Osteoblast (primary cell): ENCODE data around the gene GTF2IRD1. TPM values are rescaled to one million over a fixed set of nuclear protein-coding genes. Genes with fewer than 3 reads are reported as not detected.

Source experiments
- DNase-seq: peaks from one replicate; pipeline ENCODE4 v3.0.0; 2011; ENCODE audit warnings: low spot score, mixed read lengths; ENCODE audit not compliant: insufficient read length; ENCODE audit errors: missing footprints
- H2AFZ ChIP-seq: 2 replicates; pipeline ENCODE4 v1.6.0; 2011; ENCODE audit warnings: mild to moderate bottlenecking, low read length
- H3K27ac ChIP-seq: 2 replicates; pipeline ENCODE4 v1.5.1; 2011; ENCODE audit warnings: mild to moderate bottlenecking, low read depth, low read length, moderate library complexity
- H3K27me3 ChIP-seq: 2 replicates; pipeline ENCODE4 v1.6.0; 2012; ENCODE audit warnings: mild to moderate bottlenecking, control low read depth, inconsistent platforms, low read length, moderate library complexity; ENCODE audit not compliant: insufficient read depth
- H3K36me3 ChIP-seq: 2 replicates; pipeline ENCODE4 v1.5.1; 2011; ENCODE audit warnings: mild to moderate bottlenecking, low read length, control low read depth, moderate library complexity; ENCODE audit not compliant: insufficient read depth
- H3K4me1 ChIP-seq: 2 replicates; pipeline ENCODE4 v1.5.1; 2011; ENCODE audit warnings: mild to moderate bottlenecking, low read length, control low read depth, moderate library complexity; ENCODE audit not compliant: insufficient read depth
- H3K4me2 ChIP-seq: 2 replicates; pipeline ENCODE4 v1.6.0; 2011; ENCODE audit warnings: mild to moderate bottlenecking, low read length; ENCODE audit not compliant: insufficient read depth
- H3K4me3 ChIP-seq: fragments of 200-600 bp; sonication (generic); 3 replicates; pipeline ENCODE4 v1.5.1; 2012; ENCODE audit warnings: mild to moderate bottlenecking, low read length, inconsistent platforms; ENCODE audit not compliant: insufficient read depth
- H3K79me2 ChIP-seq: 2 replicates; pipeline ENCODE4 v1.6.0; 2012; ENCODE audit warnings: mild to moderate bottlenecking, low read length, control low read depth, inconsistent platforms; ENCODE audit not compliant: insufficient read depth
- H3K9me3 ChIP-seq: 2 replicates; pipeline ENCODE4 v1.5.1; 2011; ENCODE audit warnings: low read depth, low read length, control low read depth
- H4K20me1 ChIP-seq: 2 replicates; pipeline ENCODE4 v1.6.0; 2012; ENCODE audit warnings: mild to moderate bottlenecking, low read length, control low read depth; ENCODE audit not compliant: insufficient read depth
- total RNA-seq: library from RNA; depleted of rRNA; stranded (reverse); fragments of >200 nt; gene quantifications from 2 replicates; pipeline ENCODE4 v1.2.3, GENCODE V29; 2012
- TF ChIP-seq, protein P1 (sequence below): IDR thresholded peaks from 2 replicates; pipeline ENCODE4 v1.5.1; 2011; ENCODE audit warnings: mild to moderate bottlenecking, low read depth, low read length, moderate library complexity; ENCODE audit errors: extremely low read depth

GTF2IRD1 gene
- total RNA-seq, 1 donor, result 15.9 TPM

DNA sequence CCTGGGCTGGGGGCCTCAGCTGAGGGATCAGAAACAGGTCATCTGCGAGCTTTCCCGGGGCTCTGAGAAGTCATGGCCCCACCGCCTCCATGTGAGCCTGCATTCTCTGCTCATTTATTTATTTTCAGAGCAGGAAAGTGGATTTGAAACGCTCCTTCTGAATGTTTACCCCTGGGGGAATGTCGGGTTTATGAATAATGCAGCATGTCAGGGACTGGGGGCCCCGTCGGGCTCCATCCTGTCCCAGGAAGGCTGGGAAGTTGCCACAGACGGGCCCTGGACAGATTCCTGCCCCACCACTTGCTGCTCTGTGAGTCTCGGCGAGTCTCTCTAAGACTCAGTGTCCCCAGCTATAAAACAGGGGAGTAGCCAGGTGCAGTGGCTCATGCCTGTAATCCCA is 11.9 kb upstream of the GTF2IRD1 start:
- Histone ChIP-seq H2AFZ (no peak overlapping the region), H3K4me2 (no peak overlapping the region), H3K79me2 (no peaks in the 10 kb centered on the region), H3K27ac (no peak overlapping the region), H3K9me3 (no peaks in the 10 kb centered on the region), H4K20me1 (no peaks in the 10 kb centered on the region), H3K4me3 (no peak overlapping the region), H3K27me3 (no peaks in the 10 kb centered on the region), H3K4me1 (no peaks in the 10 kb centered on the region), H3K36me3 (no peaks in the 10 kb centered on the region)
- peak; percentile 37 for DNase-seq
- TF ChIP-seq, protein P1, sequence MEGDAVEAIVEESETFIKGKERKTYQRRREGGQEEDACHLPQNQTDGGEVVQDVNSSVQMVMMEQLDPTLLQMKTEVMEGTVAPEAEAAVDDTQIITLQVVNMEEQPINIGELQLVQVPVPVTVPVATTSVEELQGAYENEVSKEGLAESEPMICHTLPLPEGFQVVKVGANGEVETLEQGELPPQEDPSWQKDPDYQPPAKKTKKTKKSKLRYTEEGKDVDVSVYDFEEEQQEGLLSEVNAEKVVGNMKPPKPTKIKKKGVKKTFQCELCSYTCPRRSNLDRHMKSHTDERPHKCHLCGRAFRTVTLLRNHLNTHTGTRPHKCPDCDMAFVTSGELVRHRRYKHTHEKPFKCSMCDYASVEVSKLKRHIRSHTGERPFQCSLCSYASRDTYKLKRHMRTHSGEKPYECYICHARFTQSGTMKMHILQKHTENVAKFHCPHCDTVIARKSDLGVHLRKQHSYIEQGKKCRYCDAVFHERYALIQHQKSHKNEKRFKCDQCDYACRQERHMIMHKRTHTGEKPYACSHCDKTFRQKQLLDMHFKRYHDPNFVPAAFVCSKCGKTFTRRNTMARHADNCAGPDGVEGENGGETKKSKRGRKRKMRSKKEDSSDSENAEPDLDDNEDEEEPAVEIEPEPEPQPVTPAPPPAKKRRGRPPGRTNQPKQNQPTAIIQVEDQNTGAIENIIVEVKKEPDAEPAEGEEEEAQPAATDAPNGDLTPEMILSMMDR, result no peak

DNA sequence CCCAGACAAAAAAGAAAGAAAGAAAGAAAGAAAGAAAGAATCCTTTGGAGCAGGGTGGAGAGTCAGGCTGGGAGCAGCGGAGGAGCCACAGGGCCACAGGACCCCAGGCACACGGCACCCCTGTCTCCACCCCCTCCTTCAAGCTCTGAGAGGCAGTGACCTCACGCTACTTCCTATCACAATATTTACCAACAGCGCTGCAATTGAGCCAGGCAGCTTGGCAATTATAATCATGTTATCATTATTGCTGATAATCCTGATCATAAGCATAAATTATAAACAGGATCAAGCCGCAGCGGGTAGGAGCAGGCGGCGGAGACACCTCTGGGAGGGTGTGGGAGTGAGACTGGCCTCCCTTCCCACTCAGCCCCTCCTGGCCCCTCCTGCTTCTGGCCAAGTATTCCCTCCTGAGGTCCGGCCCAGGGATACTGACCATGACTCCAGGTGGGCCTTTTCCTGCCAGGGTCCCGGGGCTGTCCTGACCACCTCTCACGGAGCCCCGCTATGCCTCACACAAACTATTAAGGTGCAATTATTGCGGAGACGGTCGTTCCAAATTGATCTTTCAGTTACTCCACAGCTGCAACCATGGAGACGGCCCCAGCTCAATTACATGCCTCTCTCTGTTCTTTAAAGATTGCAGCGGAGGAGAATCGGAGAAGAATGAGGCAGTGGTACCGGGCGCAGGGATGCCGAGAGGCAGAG is 10.0 kb upstream of the GTF2IRD1 start:
- Histone ChIP-seq H3K4me1 (no peaks in the 10 kb centered on the region), H3K36me3 (no peaks in the 10 kb centered on the region), H3K4me2 (no peak overlapping the region), H3K27ac (no peak overlapping the region), H3K4me3 (no peak overlapping the region), H4K20me1 (no peaks in the 10 kb centered on the region), H3K79me2 (no peaks in the 10 kb centered on the region), H3K27me3 (no peaks in the 10 kb centered on the region), H3K9me3 (no peaks in the 10 kb centered on the region), H2AFZ (no peak overlapping the region)
- DNase-seq, result peak; percentile 11
- TF ChIP-seq, protein P1, result no peak

DNA sequence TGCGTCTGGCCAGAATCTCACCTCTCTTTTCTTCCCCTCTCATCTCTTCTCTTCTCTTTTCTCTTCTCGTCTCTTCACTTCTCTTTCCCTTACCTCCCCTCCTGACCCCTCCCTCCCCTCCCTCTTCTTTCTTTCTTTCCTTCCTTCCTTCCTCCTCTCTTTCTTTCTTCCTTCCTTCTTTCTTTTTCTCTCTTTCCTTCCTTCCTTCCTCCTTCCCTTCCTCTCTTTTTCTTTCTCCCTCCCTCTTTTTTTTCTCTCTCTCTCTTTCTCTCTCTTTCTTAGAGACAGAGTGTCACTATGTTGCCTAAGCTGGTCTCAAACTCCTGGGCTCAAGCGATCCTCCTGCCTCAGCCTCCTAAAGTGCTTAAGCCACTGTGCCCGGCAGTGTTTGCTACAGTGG is 4.6 kb upstream of the GTF2IRD1 start:
- Histone ChIP-seq H2AFZ (no peak overlapping the region), H3K4me2 (no peak overlapping the region), H4K20me1 (no peaks in the 10 kb centered on the region), H3K4me1 (peaks cover 17% of the 10 kb centered on the region), H3K27me3 (no peaks in the 10 kb centered on the region), H3K27ac (no peak overlapping the region), H3K4me3 (no peak overlapping the region), H3K36me3 (no peaks in the 10 kb centered on the region), H3K9me3 (no peaks in the 10 kb centered on the region), H3K79me2 (peaks cover 12% of the 10 kb centered on the region)
- TF ChIP-seq, protein P1, result no peak
- DNase-seq, result no peak

DNA sequence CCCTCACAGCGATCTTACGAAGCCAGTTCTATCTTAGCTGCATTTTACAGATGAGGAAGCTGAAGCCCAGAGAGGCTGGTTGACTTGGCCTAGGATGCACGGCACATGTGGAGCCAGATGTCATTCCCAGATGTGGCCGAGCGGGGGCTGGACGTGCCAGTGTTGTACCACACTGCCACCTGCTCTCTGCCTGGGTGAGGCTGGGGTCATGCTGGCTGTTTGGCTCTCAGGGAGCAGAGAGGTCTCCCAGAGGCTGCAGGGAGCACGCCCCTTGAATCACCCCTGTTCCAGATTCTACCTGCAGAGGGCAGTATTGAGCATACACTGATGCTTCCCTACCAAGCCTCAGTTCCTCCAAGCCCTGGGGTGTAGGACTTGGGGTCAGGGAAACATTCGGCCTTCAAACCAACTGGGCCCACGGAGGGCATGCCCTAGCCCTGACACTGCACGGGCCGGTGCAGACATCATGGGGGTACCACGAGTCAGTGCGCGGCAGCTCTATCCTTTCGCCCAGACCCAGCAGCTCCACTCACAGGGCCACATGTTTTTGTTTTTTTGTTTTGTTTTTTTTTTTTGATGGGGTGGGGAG is 3.8 kb upstream of the GTF2IRD1 start:
- Histone ChIP-seq H4K20me1 (no peaks in the 10 kb centered on the region), H3K4me1 (peaks cover 19% of the 10 kb centered on the region), H3K79me2 (peaks cover 19% of the 10 kb centered on the region), H3K36me3 (no peaks in the 10 kb centered on the region), H3K4me2 (no peak overlapping the region), H3K4me3 (no peak overlapping the region), H3K27me3 (no peaks in the 10 kb centered on the region), H2AFZ (no peak overlapping the region), H3K9me3 (no peaks in the 10 kb centered on the region), H3K27ac (no peak overlapping the region)
- DNase-seq, result peak; percentile 95
- TF ChIP-seq, protein P1, result peak; percentile 82
